Measurements from ENCODE around the gene FSHR. TPM values are rescaled to one million over a fixed set of nuclear protein-coding genes. Genes with fewer than 3 reads are reported as not detected.
A peak's percentile ranks its signal among the peaks of the same experiment; 100 is the strongest.

The FSHR gene
- total RNA-seq, 1 experiment from 2014 or later: not detected

GRCh38 chr2:48965204-48965603 is 189.1 kb downstream of the FSHR start:
- H3K27ac Mint-ChIP-seq (ENCODE audit: low read depth, unreplicated experiment): no peak overlapping the region
- no TSS peak for BruUV-seq (replicated peaks)
- no peaks in the 10 kb centered on the region for H3K4me1 Mint-ChIP-seq (ENCODE audit: insufficient read depth, unreplicated experiment)
- no peaks in the 10 kb centered on the region for H3K36me3 Mint-ChIP-seq (ENCODE audit: insufficient read depth, unreplicated experiment)
- intact Hi-C loops (cut with micrococcal nuclease): no loop called here
- no peak overlapping the region for H3K4me3 Mint-ChIP-seq (ENCODE audit: unreplicated experiment)
- no peaks in the 10 kb centered on the region for H3K9me3 Mint-ChIP-seq (ENCODE audit: unreplicated experiment)
- no peak for TF ChIP-seq CTCF (IDR thresholded peaks at IDR 0.05; ENCODE audit: unreplicated experiment)
- ChIA-PET POLR2A (no interaction called here), CTCF (interaction anchor here (0.6 kb wide), 1 partner anchor 18 kb away, joined by 4 read pairs; no protein-coding TSS in a partner anchor)
- DNase-seq (ENCODE audit: unreplicated experiment): no peak
- H3K27me3 Mint-ChIP-seq (ENCODE audit: insufficient read depth, unreplicated experiment): no peaks in the 10 kb centered on the region

GRCh38 chr2:48961009-48961408 is 193.3 kb downstream of the FSHR start:
- H3K27me3 Mint-ChIP-seq (ENCODE audit: insufficient read depth, unreplicated experiment): peaks cover 18% of the 10 kb centered on the region
- intact Hi-C loops (cut with micrococcal nuclease): no loop called here
- no peak for TF ChIP-seq CTCF (IDR thresholded peaks at IDR 0.05; ENCODE audit: unreplicated experiment)
- H3K9me3 Mint-ChIP-seq (ENCODE audit: unreplicated experiment): no peaks in the 10 kb centered on the region
- H3K36me3 Mint-ChIP-seq (ENCODE audit: insufficient read depth, unreplicated experiment): no peaks in the 10 kb centered on the region
- no peak for DNase-seq (ENCODE audit: unreplicated experiment)
- H3K4me1 Mint-ChIP-seq (ENCODE audit: insufficient read depth, unreplicated experiment): no peaks in the 10 kb centered on the region
- H3K4me3 Mint-ChIP-seq (ENCODE audit: unreplicated experiment): no peak overlapping the region
- no TSS peak for BruUV-seq (replicated peaks)
- ChIA-PET CTCF (interaction anchor here (0.6 to 2.5 kb wide), 2 partner anchors 15 to 17 kb away, joined by 3 to 23 read pairs; no protein-coding TSS in a partner anchor), POLR2A (no interaction called here)
- no peak overlapping the region for H3K27ac Mint-ChIP-seq (ENCODE audit: low read depth, unreplicated experiment)

GRCh38 chr2:48954935-48955334 is 199.4 kb downstream of the FSHR start:
- Mint-ChIP-seq H3K27me3 (ENCODE audit: insufficient read depth, unreplicated experiment) (peaks cover 18% of the 10 kb centered on the region), H3K27ac (ENCODE audit: low read depth, unreplicated experiment) (no peak overlapping the region), H3K36me3 (ENCODE audit: insufficient read depth, unreplicated experiment) (no peaks in the 10 kb centered on the region), H3K4me1 (ENCODE audit: insufficient read depth, unreplicated experiment) (no peaks in the 10 kb centered on the region), H3K9me3 (ENCODE audit: unreplicated experiment) (no peaks in the 10 kb centered on the region), H3K4me3 (ENCODE audit: unreplicated experiment) (no peak overlapping the region)
- POLR2A ChIA-PET: no interaction called here
- CTCF ChIA-PET: interaction anchor here (0.7 to 1.5 kb wide), 3 partner anchors 9 to 330 kb away, joined by 3 to 8 read pairs (median 3); no protein-coding TSS in a partner anchor
- no peak for TF ChIP-seq CTCF (IDR thresholded peaks at IDR 0.05; ENCODE audit: unreplicated experiment)
- DNase-seq (ENCODE audit: unreplicated experiment): peak; percentile 8
- intact Hi-C loops (cut with micrococcal nuclease): no loop called here
- no TSS peak for BruUV-seq (replicated peaks)

- Mint-ChIP-seq H3K36me3 (ENCODE audit: insufficient read depth, unreplicated experiment) (no peaks in the 10 kb centered on the region), H3K4me1 (ENCODE audit: insufficient read depth, unreplicated experiment) (no peaks in the 10 kb centered on the region), H3K27me3 (ENCODE audit: insufficient read depth, unreplicated experiment) (peaks cover 18% of the 10 kb centered on the region), H3K27ac (ENCODE audit: low read depth, unreplicated experiment) (no peak overlapping the region), H3K4me3 (ENCODE audit: unreplicated experiment) (no peak overlapping the region), H3K9me3 (ENCODE audit: unreplicated experiment) (no peaks in the 10 kb centered on the region)
- no peak for DNase-seq (ENCODE audit: unreplicated experiment)
- intact Hi-C loops (cut with micrococcal nuclease): no loop called here
- ChIA-PET CTCF (interaction anchor here (0.7 to 1.5 kb wide), 3 partner anchors 9 to 330 kb away, joined by 3 to 8 read pairs (median 3); no protein-coding TSS in a partner anchor), POLR2A (no interaction called here)
- BruUV-seq (replicated peaks): no TSS peak
- no peak for TF ChIP-seq CTCF (IDR thresholded peaks at IDR 0.05; ENCODE audit: unreplicated experiment)
Observed at GRCh38 chr2:48954311-48954710, 200.0 kb downstream of the FSHR start.

All from MCF 10A (cell line).